Adrenal gland (tissue), 12 donors: ENCODE measurements around the gene TMUB2. TPM values are rescaled to one million over a fixed set of nuclear protein-coding genes. Genes with fewer than 3 reads are reported as not detected.

Experiments
- DNase-seq, 7 donors: peaks; one replicate each; pipeline ENCODE4 v3.0.0-alpha.2; 2019 to 2020
- H3K27ac ChIP-seq, 5 donors: fragments of 200-600 bp; sonication (generic) in 4 of 5; 1 replicate in 3 of 5; 2 replicates in 2 of 5; pipeline versions ENCODE4 v1.5.1 to v1.8.0; 2016 to 2020; ENCODE audit warnings: mild to moderate bottlenecking in 1 of 5
- H3K27me3 ChIP-seq: fragments of 200-600 bp; 2 replicates; pipeline ENCODE4 v1.8.0; 2021
- H3K36me3 ChIP-seq, 2 donors: fragments of 200-600 bp; replicated peaks in 1 of 2; 1 replicate in 1 of 2; 2 replicates in 1 of 2; pipeline versions ENCODE4 v1.5.1 to v1.8.0; 2018 to 2022
- H3K4me1 ChIP-seq, 2 donors: fragments of 200-600 bp; replicated peaks in 1 of 2; 1 replicate in 1 of 2; 2 replicates in 1 of 2; pipeline versions ENCODE4 v1.5.1 to v1.8.0; 2018 to 2021
- H3K4me3 ChIP-seq, 4 donors: fragments of 200-600 bp; sonication (generic) in 3 of 4; one replicate each; pipeline ENCODE4 v1.5.1; 2016 to 2018
- H3K9me3 ChIP-seq, 3 donors: fragments of 200-600 bp; sonication (generic) in 1 of 3; replicated peaks in 1 of 3; 1 replicate in 2 of 3; 2 replicates in 1 of 3; pipeline versions ENCODE4 v1.5.1 to v1.8.0; 2016 to 2021
- POLR2A ChIP-seq, 2 donors: fragments of 450-650 bp; IDR thresholded peaks; one replicate each; pipeline ENCODE4 v1.6.1; 2017; ENCODE audit warnings: antibody characterized with exemption in 2 of 2, mild to moderate bottlenecking in 2 of 2, moderate library complexity in 1 of 2
- WGBS, 4 donors: extraction: QIAGEN DNeasy Blood & Tissue Kit in 2 of 4; methylation state at CpG; one replicate each; pipeline versions ENCODE4 v1.1.5 to v1.1.7; 2013 to 2017; 5-methylcytosine and 5-hydroxymethylcytosine counted together
- intact Hi-C, 2 donors: fragments of 100-400 bp; cut with DNase I; formaldehyde crosslinking; loops; one replicate each; pipeline versions ENCODE4 v1.14.1 to v1.15.0; 2022 to 2023
- polyA plus RNA-seq, 3 donors: library from polyadenylated mRNA; stranded (reverse); fragments of 200-250 nt in 2 of 3; fragments of 350-450 nt in 1 of 3; fragmentation: Illumina TruSeq in 1 of 3; extraction: RNeasy Lipid Tissue Mini Kit (QIAGEN cat#74804) in 1 of 3; gene quantifications; one replicate each; pipeline ENCODE4 v1.2.3, GENCODE V29; 2013 to 2014
- total RNA-seq, 9 donors: library from RNA; depleted of rRNA in 4 of 9; stranded (reverse); fragments of >200 nt in 4 of 9; fragments of 120-200 nt in 1 of 9; fragmentation: NEBNext Ultra II Directional in 1 of 9; extraction: Animal tissue kit (Norgen Biotek cat#: 25700) in 1 of 9; gene quantifications; one replicate each; pipeline versions ENCODE4 v1.1.0 to v1.2.4, GENCODE V29; 2013 to 2023
- TF ChIP-seq, protein P1 (sequence below), 6 experiments: fragments of 450-650 bp in 4 of 6; fragments of 200-600 bp in 2 of 6; sonication (generic) in 1 of 6; IDR thresholded peaks; 1 replicate in 5 of 6; 2 replicates in 1 of 6; pipeline versions ENCODE4 v1.5.1 to v1.8.0; 2016 to 2021; ENCODE audit warnings: antibody characterized with exemption in 6 of 6, mild to moderate bottlenecking in 2 of 6, moderate library complexity in 1 of 6
- donor health status: healthy with polysubstance abuse.
- donor health status: Bipolar disorder and iron deficiency.
- donor health status: DM: yes; HTN: yes; CAD: no.
- donor health status: DM: no; HTN: no; CAD: no.
- donor health status: DM: no; HTN: no; CAD: no.
- donor health status: DM: yes; HTN: yes; CAD: no.

TMUB2 gene
- total and polyA plus RNA-seq, 12 donors, result 21.8 to 89.3 (median 40.3) TPM

DNA sequence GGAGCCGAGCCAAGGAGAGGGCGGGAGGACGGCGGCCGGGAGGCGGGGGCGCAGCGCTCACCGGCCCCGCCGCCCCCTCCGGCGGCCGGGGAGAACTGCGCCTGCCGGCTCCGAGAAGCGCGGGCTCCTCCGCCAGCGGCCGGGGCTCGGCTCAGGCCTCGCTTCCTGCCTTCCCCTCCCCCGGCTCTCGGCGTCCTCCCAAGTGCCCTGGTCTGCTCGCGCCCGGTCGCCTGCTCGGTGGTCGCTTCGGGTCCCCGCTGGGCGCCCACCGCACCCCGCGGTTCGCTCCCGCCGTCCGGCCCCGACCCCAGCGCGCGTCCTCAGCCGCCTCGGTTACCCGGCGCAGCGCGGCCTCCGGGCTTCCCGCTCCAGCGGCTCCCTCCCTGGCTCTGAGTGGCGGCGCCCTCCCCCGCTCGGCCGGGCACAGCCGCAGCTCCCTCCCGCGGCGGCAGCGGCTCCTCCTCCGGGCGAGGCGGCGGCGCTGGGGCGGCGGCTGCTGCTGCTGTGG lies 32.4 kb downstream of the TMUB2 start:
- peak in 6 of 7 donors; percentile 57 to 75 (median 70) for DNase-seq
- TF ChIP-seq, protein P1, sequence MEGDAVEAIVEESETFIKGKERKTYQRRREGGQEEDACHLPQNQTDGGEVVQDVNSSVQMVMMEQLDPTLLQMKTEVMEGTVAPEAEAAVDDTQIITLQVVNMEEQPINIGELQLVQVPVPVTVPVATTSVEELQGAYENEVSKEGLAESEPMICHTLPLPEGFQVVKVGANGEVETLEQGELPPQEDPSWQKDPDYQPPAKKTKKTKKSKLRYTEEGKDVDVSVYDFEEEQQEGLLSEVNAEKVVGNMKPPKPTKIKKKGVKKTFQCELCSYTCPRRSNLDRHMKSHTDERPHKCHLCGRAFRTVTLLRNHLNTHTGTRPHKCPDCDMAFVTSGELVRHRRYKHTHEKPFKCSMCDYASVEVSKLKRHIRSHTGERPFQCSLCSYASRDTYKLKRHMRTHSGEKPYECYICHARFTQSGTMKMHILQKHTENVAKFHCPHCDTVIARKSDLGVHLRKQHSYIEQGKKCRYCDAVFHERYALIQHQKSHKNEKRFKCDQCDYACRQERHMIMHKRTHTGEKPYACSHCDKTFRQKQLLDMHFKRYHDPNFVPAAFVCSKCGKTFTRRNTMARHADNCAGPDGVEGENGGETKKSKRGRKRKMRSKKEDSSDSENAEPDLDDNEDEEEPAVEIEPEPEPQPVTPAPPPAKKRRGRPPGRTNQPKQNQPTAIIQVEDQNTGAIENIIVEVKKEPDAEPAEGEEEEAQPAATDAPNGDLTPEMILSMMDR (IDR thresholded peaks at IDR 0.05), result peak in 4 of 6 experiments; percentile 15 to 82 (median 58)
- peak in 1 of 2 donors; percentile 79 for TF ChIP-seq POLR2A (IDR thresholded peaks at IDR 0.05)
- peaks cover 0 to 23% of the 10 kb centered on the region in 2 donors for H3K36me3 ChIP-seq
- H3K27me3 ChIP-seq, result no peaks in the 10 kb centered on the region
- peak overlapping the region; percentile 82 to 100 (median 99) for H3K27ac ChIP-seq
- H3K9me3 ChIP-seq, result no peaks in the 10 kb centered on the region
- H3K4me3 ChIP-seq, result peak overlapping the region in 2 of 4 donors; percentile 58 to 81
- 0 to 2% (median 1%) methylated on average over 16 to 73 of the region's 73 CpGs for WGBS, 4 donors
- H3K4me1 ChIP-seq, result peaks cover 20 to 39% of the 10 kb centered on the region in 2 donors
- intact Hi-C loops, result loop anchor here (2.0 kb wide), 2 partner anchors 106 to 108 kb away; partner anchors contain the start of gene SLC25A39 (in 1 of the 2)

DNA sequence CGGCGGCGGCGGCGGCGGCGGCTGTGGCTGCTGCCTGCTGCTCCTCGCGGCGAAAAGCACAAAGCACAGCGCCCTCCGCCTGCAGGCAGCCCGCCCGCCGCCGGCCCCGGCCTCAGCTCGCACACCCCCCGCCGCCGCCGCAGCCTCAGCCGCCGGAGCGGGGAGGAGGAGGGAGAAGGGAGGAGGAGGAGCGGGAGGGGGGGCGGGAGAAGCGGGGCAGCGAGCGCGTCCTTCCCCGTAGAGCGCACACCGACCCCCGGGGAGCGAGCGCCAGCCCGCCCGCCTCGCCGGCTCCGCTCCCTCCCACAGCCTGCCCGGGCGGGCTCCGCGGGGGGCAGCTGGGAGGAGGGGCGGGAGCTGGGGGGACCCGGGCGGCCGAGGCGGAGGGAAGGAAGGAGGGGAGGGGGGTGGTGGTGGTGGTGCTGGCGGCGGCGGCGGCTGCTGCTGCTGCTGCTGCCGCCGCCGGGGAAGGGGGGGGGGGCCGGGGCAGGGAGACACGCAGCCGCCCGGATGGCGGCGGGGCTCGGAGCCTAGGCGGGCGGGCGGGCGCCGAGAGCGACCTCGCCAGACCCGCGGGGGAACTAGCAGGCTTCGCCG lies 32.9 kb downstream of the TMUB2 start, which contains the start of gene UBTF:
UBTF (minus strand) TSS at position 60 of the 597 bp plus-strand sequence. CDS start 1,446 bp downstream, outside the sequence.
- Histone ChIP-seq H3K4me3 (peak within 1 kb of the TSS; percentile 54 to 81 (median 62)), H3K27me3 (no peaks in the 10 kb centered on the region), H3K9me3 (no peaks in the 10 kb centered on the region), H3K4me1 (peaks cover 20 to 41% of the 10 kb centered on the region in 2 donors), H3K36me3 (peaks cover 0 to 18% of the 10 kb centered on the region in 2 donors), H3K27ac (peak within 1 kb of the TSS; percentile 82 to 100 (median 99))
- 0 to 1% (median 1%) methylated on average over 11 to 75 of the region's 76 CpGs; no CpG with 5 or more reads in 1 of the 4 donors for WGBS, 4 donors
- peak; percentile 72 to 82 (median 74) for DNase-seq
- TF ChIP-seq POLR2A (IDR thresholded peaks at IDR 0.05), result peak in 1 of 2 donors; percentile 27
- TF ChIP-seq, protein P1 (IDR thresholded peaks at IDR 0.05), result no peak
- intact Hi-C loops, result loop anchor here (2.0 kb wide), 2 partner anchors 105 to 107 kb away; partner anchors contain the start of gene SLC25A39 (in 1 of the 2)

DNA sequence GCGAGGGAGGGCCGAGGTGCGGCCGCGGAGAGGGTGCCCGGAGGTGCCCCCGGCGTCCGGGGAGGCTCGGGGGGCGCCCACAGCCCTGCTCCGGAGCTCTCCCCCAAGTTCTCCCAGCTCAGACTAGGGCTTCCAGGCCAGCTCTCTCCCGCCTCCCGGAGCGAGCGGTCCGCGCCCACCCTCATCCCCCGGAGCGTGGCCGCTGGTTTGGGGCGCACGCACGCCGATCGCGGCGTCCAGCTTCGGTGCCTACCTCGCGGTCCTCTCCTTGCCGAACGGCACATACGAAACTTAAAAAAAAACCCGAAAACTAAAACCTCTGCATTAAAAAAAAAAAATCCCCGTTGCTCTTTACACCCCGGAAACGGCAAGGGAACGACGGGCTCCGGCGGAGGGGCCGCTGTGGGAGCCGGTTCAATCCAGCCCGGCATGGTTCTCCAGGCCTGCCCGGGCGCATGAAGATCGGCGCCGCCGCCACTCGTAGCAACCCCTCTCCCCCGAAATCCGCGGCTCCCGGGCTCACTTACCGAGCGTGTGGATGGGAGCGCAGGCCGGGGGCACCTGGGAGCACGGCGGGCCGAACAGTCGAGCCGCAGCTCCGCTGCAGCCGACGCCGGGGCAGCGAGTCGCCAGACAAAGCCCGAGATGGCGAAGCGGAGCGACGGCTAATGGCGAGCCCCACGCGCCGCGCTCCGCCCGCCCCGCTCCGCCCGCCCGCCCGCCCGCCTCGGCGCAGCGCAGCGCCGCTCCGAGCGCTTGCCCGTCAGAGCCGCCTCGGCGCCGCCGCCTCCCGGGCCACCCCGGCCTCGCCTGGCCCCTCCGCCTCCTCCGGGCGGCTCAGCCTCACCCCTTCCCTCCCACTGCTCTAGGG lies 33.7 kb downstream of the TMUB2 start:
- WGBS, 4 donors, result 0% methylated on average over 58 to 106 of the region's 108 CpGs
- intact Hi-C loops, result no loop called here
- Histone ChIP-seq H3K27ac (peak overlapping the region; percentile 80 to 100 (median 99)), H3K36me3 (peaks cover 0 to 10% of the 10 kb centered on the region in 2 donors), H3K4me3 (peak overlapping the region; percentile 54 to 81 (median 62)), H3K27me3 (no peaks in the 10 kb centered on the region), H3K9me3 (no peaks in the 10 kb centered on the region), H3K4me1 (peaks cover 20 to 41% of the 10 kb centered on the region in 2 donors)
- peak; percentile 57 to 71 (median 69) for DNase-seq
- TF ChIP-seq, protein P1 (IDR thresholded peaks at IDR 0.05), result no peak
- peak; percentile 23 to 28 for TF ChIP-seq POLR2A (IDR thresholded peaks at IDR 0.05)
